KMS-11 (cell line): ENCODE measurements around the gene PET100.
A peak's percentile ranks its signal among the peaks of the same experiment; 100 is the strongest.

ENCODE experiments used
- H2AFZ ChIP-seq: fragments of 200-600 bp; sonication (generic); 2 replicates; pipeline ENCODE4 v1.6.1; 2016; ENCODE audit warnings: antibody characterized with exemption, mixed run types, low read depth
- H3K27ac ChIP-seq: fragments of 200-600 bp; sonication (generic); 2 replicates; pipeline ENCODE4 v1.6.1; 2016; ENCODE audit warnings: mild to moderate bottlenecking, mixed run types
- H3K27me3 ChIP-seq: fragments of 200-600 bp; sonication (generic); 2 replicates; pipeline ENCODE4 v1.6.1; 2017; ENCODE audit warnings: mild to moderate bottlenecking, low read depth, mixed run types, moderate library complexity; ENCODE audit not compliant: insufficient read depth
- H3K36me3 ChIP-seq: fragments of 200-600 bp; sonication (generic); 2 replicates; pipeline ENCODE4 v1.6.1; 2017; ENCODE audit warnings: mild to moderate bottlenecking, mixed run types; ENCODE audit not compliant: insufficient read depth
- H3K4me1 ChIP-seq: fragments of 200-600 bp; sonication (generic); 2 replicates; pipeline ENCODE4 v1.6.1; 2016; ENCODE audit warnings: mild to moderate bottlenecking, low read depth, mixed run types; ENCODE audit not compliant: poor library complexity, severe bottlenecking
- H3K4me2 ChIP-seq: fragments of 200-600 bp; sonication (generic); 2 replicates; pipeline ENCODE4 v1.7.0; 2016; ENCODE audit warnings: mild to moderate bottlenecking, mixed run types
- H3K4me3 ChIP-seq: fragments of 200-600 bp; sonication (generic); IDR thresholded peaks from 2 replicates; pipeline ENCODE4 v1.6.1; 2017; ENCODE audit warnings: low read depth, low read length, mixed read lengths; ENCODE audit not compliant: insufficient read depth
- H3K79me2 ChIP-seq: fragments of 200-600 bp; sonication (generic); 2 replicates; pipeline ENCODE4 v1.6.1; 2016; ENCODE audit warnings: low read depth, mixed run types; ENCODE audit not compliant: insufficient read depth
- H3K9ac ChIP-seq: fragments of 200-600 bp; sonication (generic); 2 replicates; pipeline ENCODE4 v1.6.1; 2016; ENCODE audit warnings: mild to moderate bottlenecking, mixed run types
- H4K20me1 ChIP-seq: fragments of 200-600 bp; sonication (generic); 2 replicates; pipeline ENCODE4 v1.6.1; 2016; ENCODE audit warnings: mild to moderate bottlenecking, mixed run types; ENCODE audit not compliant: insufficient read depth
- CTCF ChIP-seq: fragments of 200-600 bp; sonication (generic); conservative IDR thresholded peaks from 2 replicates; pipeline ENCODE4 v1.6.1; 2017; ENCODE audit warnings: low read depth, mild to moderate bottlenecking, antibody characterized with exemption, low read length, moderate library complexity, mixed read lengths

PET100 gene

GRCh38 chr19:7628589-7629311, 843 bp upstream of the PET100 start:
- Histone ChIP-seq H3K79me2 (peaks cover 45% of the 10 kb centered on the region), H3K27me3 (no peaks in the 10 kb centered on the region), H2AFZ (peak overlapping the region; percentile 28; the same call in 1 of the 2 replicates), H4K20me1 (no peaks in the 10 kb centered on the region), H3K4me1 (peaks cover 12% of the 10 kb centered on the region), H3K27ac (peak overlapping the region; percentile 16; the same call in 1 of the 2 replicates), H3K4me3 (no peak overlapping the region), H3K4me2 (peak overlapping the region; percentile 90), H3K9ac (peak overlapping the region; percentile 61), H3K36me3 (no peaks in the 10 kb centered on the region)
- TF ChIP-seq CTCF = no peak

- Histone ChIP-seq H3K27me3 (no peaks in the 10 kb centered on the region), H4K20me1 (no peaks in the 10 kb centered on the region), H3K79me2 (peaks cover 40% of the 10 kb centered on the region), H3K4me1 (peaks cover 13% of the 10 kb centered on the region), H3K27ac (no peak overlapping the region), H2AFZ (no peak overlapping the region), H3K36me3 (no peaks in the 10 kb centered on the region), H3K9ac (no peak overlapping the region), H3K4me3 (no peak overlapping the region), H3K4me2 (no peak overlapping the region)
- TF ChIP-seq CTCF = no peak
Observed at GRCh38 chr19:7631577-7631976, 2.0 kb downstream of the PET100 start.

GRCh38 chr19:7632340-7633203, 3.0 kb downstream of the PET100 start:
- no peak overlapping the region for H3K4me2 ChIP-seq
- TF ChIP-seq CTCF = no peak
- H3K9ac ChIP-seq = no peak overlapping the region
- no peak overlapping the region for H2AFZ ChIP-seq
- H3K4me1 ChIP-seq = peaks cover 16% of the 10 kb centered on the region
- no peaks in the 10 kb centered on the region for H4K20me1 ChIP-seq
- no peaks in the 10 kb centered on the region for H3K27me3 ChIP-seq
- no peaks in the 10 kb centered on the region for H3K36me3 ChIP-seq
- peaks cover 32% of the 10 kb centered on the region for H3K79me2 ChIP-seq
- H3K27ac ChIP-seq = no peak overlapping the region
- H3K4me3 ChIP-seq = no peak overlapping the region

- Histone ChIP-seq H3K36me3 (no peaks in the 10 kb centered on the region), H3K9ac (no peak within 1 kb of the TSS), H3K4me1 (peaks cover 11% of the 10 kb centered on the region), H4K20me1 (no peaks in the 10 kb centered on the region), H3K27ac (no peak within 1 kb of the TSS), H2AFZ (no peak within 1 kb of the TSS), H3K4me2 (no peak within 1 kb of the TSS), H3K27me3 (no peaks in the 10 kb centered on the region), H3K4me3 (no peak within 1 kb of the TSS), H3K79me2 (peaks cover 21% of the 10 kb centered on the region)
- no peak for TF ChIP-seq CTCF
Observed at GRCh38 chr19:7633698-7634097, 4.1 kb downstream of the PET100 start, which contains the start of gene PCP2. Gene PCP2 (minus strand): TSS chr19:7633719. CDS start chr19:7633457, 262 bp downstream.
